A673 (cell line): Measurements from ENCODE around the gene CFAP92.

Experiments
- CTCF ChIP-seq: fragments of 300-800, 200-600 bp; sonication (generic); conservative IDR thresholded peaks from 2 replicates; pipeline ENCODE4 v1.5.1; 2017; ENCODE audit warnings: low read depth, mild to moderate bottlenecking, antibody characterized with exemption, low read length, moderate library complexity, mixed read lengths
- EZH2 ChIP-seq: fragments of 200-600 bp; sonication (generic); IDR thresholded peaks from 2 replicates; pipeline ENCODE4 v1.6.1; 2017; ENCODE audit warnings: borderline replicate concordance, low read depth, mild to moderate bottlenecking, mixed read lengths, antibody characterized with exemption, low read length; ENCODE audit not compliant: poor library complexity, severe bottlenecking

GRCh38 chr3:129020691-129021090, 26.8 kb upstream of the CFAP92 start:
- TF ChIP-seq CTCF = no peak
- TF ChIP-seq EZH2 = no peak
